A673 (cell line): ENCODE results near the gene ITPR1.

Experiments used
- EZH2 ChIP-seq: fragments of 200-600 bp; sonication (generic); IDR thresholded peaks from 2 replicates; pipeline ENCODE4 v1.6.1; 2017; ENCODE audit warnings: borderline replicate concordance, low read depth, mild to moderate bottlenecking, mixed read lengths, antibody characterized with exemption, low read length; ENCODE audit not compliant: poor library complexity, severe bottlenecking
- TF ChIP-seq, protein P1 (sequence below): fragments of 300-800, 200-600 bp; sonication (generic); conservative IDR thresholded peaks from 2 replicates; pipeline ENCODE4 v1.5.1; 2017; ENCODE audit warnings: low read depth, mild to moderate bottlenecking, antibody characterized with exemption, low read length, moderate library complexity, mixed read lengths

DNA sequence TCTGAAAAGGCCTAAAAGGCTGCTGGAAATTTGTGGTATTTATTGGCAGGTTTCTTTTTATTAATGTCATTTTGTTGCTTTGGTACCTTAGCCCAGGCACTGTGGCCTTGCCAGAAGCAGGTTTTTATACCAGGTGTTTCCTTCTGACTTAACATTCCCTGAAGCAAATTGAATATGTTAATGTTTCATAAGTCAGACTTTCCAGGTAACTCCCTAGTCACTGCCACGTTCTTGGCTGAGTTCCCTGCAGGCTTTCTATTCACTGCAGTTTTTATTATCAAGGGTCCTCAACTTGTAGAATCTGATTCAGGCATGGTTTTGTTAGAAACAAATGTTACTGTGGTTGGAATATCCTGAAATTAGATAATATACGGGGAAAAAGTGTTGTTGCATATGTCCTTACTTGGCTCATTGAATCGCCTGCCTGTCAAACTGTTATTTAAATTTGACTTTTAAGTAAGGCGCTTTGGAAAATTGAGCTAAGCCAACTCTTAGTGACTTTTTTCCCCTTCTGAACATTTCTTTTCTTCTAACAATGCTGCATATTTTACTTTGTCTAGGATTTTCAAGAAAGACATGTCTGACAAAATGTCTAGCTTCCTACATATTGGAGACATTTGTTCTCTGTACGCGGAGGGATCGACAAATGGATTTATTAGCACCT lies 22.9 kb downstream of the ITPR1 start:
- TF ChIP-seq, protein P1, sequence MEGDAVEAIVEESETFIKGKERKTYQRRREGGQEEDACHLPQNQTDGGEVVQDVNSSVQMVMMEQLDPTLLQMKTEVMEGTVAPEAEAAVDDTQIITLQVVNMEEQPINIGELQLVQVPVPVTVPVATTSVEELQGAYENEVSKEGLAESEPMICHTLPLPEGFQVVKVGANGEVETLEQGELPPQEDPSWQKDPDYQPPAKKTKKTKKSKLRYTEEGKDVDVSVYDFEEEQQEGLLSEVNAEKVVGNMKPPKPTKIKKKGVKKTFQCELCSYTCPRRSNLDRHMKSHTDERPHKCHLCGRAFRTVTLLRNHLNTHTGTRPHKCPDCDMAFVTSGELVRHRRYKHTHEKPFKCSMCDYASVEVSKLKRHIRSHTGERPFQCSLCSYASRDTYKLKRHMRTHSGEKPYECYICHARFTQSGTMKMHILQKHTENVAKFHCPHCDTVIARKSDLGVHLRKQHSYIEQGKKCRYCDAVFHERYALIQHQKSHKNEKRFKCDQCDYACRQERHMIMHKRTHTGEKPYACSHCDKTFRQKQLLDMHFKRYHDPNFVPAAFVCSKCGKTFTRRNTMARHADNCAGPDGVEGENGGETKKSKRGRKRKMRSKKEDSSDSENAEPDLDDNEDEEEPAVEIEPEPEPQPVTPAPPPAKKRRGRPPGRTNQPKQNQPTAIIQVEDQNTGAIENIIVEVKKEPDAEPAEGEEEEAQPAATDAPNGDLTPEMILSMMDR = no peak
- no peak for TF ChIP-seq EZH2
